WTC11 (cell line): ENCODE data around the gene SNRPF. TPM values are rescaled to one million over a fixed set of nuclear protein-coding genes. Genes with fewer than 3 reads are reported as not detected.

Source experiments
- ATAC-seq: fragments of 200-7000 bp; cut with Tn5 transposase; 2 replicates; pipeline ENCODE4 v1.10.0; 2021; ENCODE audit warnings: mild to moderate bottlenecking, moderate library complexity
- CTCF ChIA-PET: fragments of 300-600 bp; sonication (Branson Sonifier 250); formaldehyde crosslinking; loops from one replicate; lab custom pipeline; 2021; ENCODE audit warnings: antibody characterized with exemption; lab: Charles Lee
- POLR2A ChIA-PET: fragments of 350-600 bp; sonication (Branson Sonifier 250); formaldehyde crosslinking; loops from one replicate; lab custom pipeline; 2021; ENCODE audit warnings: antibody characterized with exemption; lab: Charles Lee
- DNase-seq: peaks from one replicate; pipeline ENCODE4 v3.0.0; 2021; ENCODE audit warnings: low spot score
- H3K27ac Mint-ChIP-seq: 2 replicates; pipeline ENCODE4 v1.8.0; 2021; ENCODE audit warnings: mixed read lengths
- H3K27me3 Mint-ChIP-seq: 2 replicates; pipeline ENCODE4 v1.8.0; 2021; ENCODE audit warnings: low read depth, mild to moderate bottlenecking, moderate library complexity, mixed read lengths
- H3K36me3 Mint-ChIP-seq: 2 replicates; pipeline ENCODE4 v1.8.0; 2021; ENCODE audit warnings: mixed read lengths
- H3K4me1 Mint-ChIP-seq: 2 replicates; pipeline ENCODE4 v1.8.0; 2022; ENCODE audit warnings: mixed read lengths
- H3K4me3 Mint-ChIP-seq: 2 replicates; pipeline ENCODE4 v1.8.0; 2021; ENCODE audit warnings: mild to moderate bottlenecking, moderate library complexity, mixed read lengths
- H3K9me3 Mint-ChIP-seq: 2 replicates; pipeline ENCODE4 v1.8.0; 2021; ENCODE audit warnings: mixed read lengths
- ATF2 ChIP-seq: sonication (generic); formaldehyde crosslinking; IDR thresholded peaks from 2 replicates; pipeline ENCODE4 v1.8.1; 2022; ENCODE audit warnings: low read depth, missing genetic modification reagents, borderline replicate concordance
- CBFB ChIP-seq: sonication (generic); formaldehyde crosslinking; IDR thresholded peaks from 2 replicates; pipeline ENCODE4 v1.8.1; 2022; ENCODE audit warnings: mild to moderate bottlenecking, low read depth, missing genetic modification reagents
- FOXP4 ChIP-seq: sonication (generic); formaldehyde crosslinking; IDR thresholded peaks from 2 replicates; pipeline ENCODE4 v1.8.0; 2022; ENCODE audit warnings: mild to moderate bottlenecking, missing genetic modification reagents
- HMGXB4 ChIP-seq: sonication (generic); formaldehyde crosslinking; IDR thresholded peaks from 2 replicates; pipeline ENCODE4 v1.8.1; 2023; ENCODE audit warnings: mild to moderate bottlenecking, moderate library complexity, missing genetic modification reagents
- KAT7 ChIP-seq: sonication (generic); formaldehyde crosslinking; IDR thresholded peaks from 2 replicates; pipeline ENCODE4 v1.8.1; 2023; ENCODE audit warnings: missing genetic modification reagents, mild to moderate bottlenecking, borderline replicate concordance
- NFYB ChIP-seq: sonication (generic); formaldehyde crosslinking; conservative IDR thresholded peaks from 2 replicates; pipeline ENCODE4 v1.8.0; 2022; ENCODE audit warnings: low read depth, missing genetic modification reagents
- NR2C2 ChIP-seq: sonication (generic); formaldehyde crosslinking; IDR thresholded peaks from 2 replicates; pipeline ENCODE4 v1.8.0; 2022; ENCODE audit warnings: mild to moderate bottlenecking, missing genetic modification reagents
- OVOL2 ChIP-seq: fragments of 250-450 bp; sonication (Bioruptor Pico); IDR thresholded peaks from 2 replicates; pipeline ENCODE4 v1.9.0; 2021; ENCODE audit warnings: mild to moderate bottlenecking, borderline replicate concordance
- PREB ChIP-seq: sonication (generic); formaldehyde crosslinking; IDR thresholded peaks from 2 replicates; pipeline ENCODE4 v1.8.1; 2022; ENCODE audit warnings: mild to moderate bottlenecking, missing genetic modification reagents, moderate library complexity, borderline replicate concordance
- SMAD3 ChIP-seq: sonication (generic); formaldehyde crosslinking; IDR thresholded peaks from 2 replicates; pipeline ENCODE4 v1.8.0; 2022; ENCODE audit warnings: missing genetic modification reagents, mild to moderate bottlenecking, borderline replicate concordance
- TP53 ChIP-seq: sonication (generic); formaldehyde crosslinking; IDR thresholded peaks from 2 replicates; pipeline ENCODE4 v1.8.1; 2023; ENCODE audit warnings: mild to moderate bottlenecking, missing genetic modification reagents
- ZBTB43 ChIP-seq: sonication (generic); formaldehyde crosslinking; IDR thresholded peaks from 2 replicates; pipeline ENCODE4 v1.8.1; 2023; ENCODE audit warnings: mild to moderate bottlenecking, missing genetic modification reagents
- ZMAT4 ChIP-seq: fragments of 250-450 bp; sonication (Bioruptor Pico); IDR thresholded peaks from 2 replicates; pipeline ENCODE4 v1.9.0; 2021; ENCODE audit warnings: mild to moderate bottlenecking
- ZNF317 ChIP-seq: sonication (generic); formaldehyde crosslinking; IDR thresholded peaks from 2 replicates; pipeline ENCODE4 v1.8.1; 2023; ENCODE audit warnings: low read depth, mild to moderate bottlenecking, moderate library complexity, missing genetic modification reagents, borderline replicate concordance
- ZNF416 ChIP-seq: fragments of 250-450 bp; sonication (Bioruptor Pico); IDR thresholded peaks from 2 replicates; pipeline ENCODE4 v1.9.0; 2021; ENCODE audit warnings: mild to moderate bottlenecking, inconsistent platforms
- ZNF671 ChIP-seq: fragments of 250-450 bp; sonication (Bioruptor Pico); IDR thresholded peaks from 2 replicates; pipeline ENCODE4 v1.8.0; 2021; ENCODE audit warnings: mild to moderate bottlenecking
- total RNA-seq: library from RNA; stranded (reverse); gene quantifications from 3 replicates; pipeline ENCODE4 v1.2.3, GENCODE V29; 2021
- TF ChIP-seq, protein P1 (sequence below): fragments of 250-450 bp; sonication (Bioruptor Pico); IDR thresholded peaks from 2 replicates; pipeline ENCODE4 v1.9.0; 2021; ENCODE audit warnings: mild to moderate bottlenecking
- TF ChIP-seq, protein P2 (sequence below): sonication (generic); formaldehyde crosslinking; IDR thresholded peaks from 2 replicates; pipeline ENCODE4 v1.8.1; 2022; ENCODE audit warnings: missing genetic modification reagents, borderline replicate concordance
- TF ChIP-seq, protein P3 (sequence below): sonication (generic); formaldehyde crosslinking; IDR thresholded peaks from 2 replicates; pipeline ENCODE4 v1.8.0; 2023; ENCODE audit warnings: missing genetic modification reagents
- TF ChIP-seq, protein P4 (sequence below): sonication (generic); formaldehyde crosslinking; IDR thresholded peaks from 2 replicates; pipeline ENCODE4 v1.8.1; 2023; ENCODE audit warnings: mild to moderate bottlenecking, missing genetic modification reagents, moderate library complexity

Gene SNRPF
- total RNA-seq, 1 experiment from 2014 or later: 75.8 TPM

DNA sequence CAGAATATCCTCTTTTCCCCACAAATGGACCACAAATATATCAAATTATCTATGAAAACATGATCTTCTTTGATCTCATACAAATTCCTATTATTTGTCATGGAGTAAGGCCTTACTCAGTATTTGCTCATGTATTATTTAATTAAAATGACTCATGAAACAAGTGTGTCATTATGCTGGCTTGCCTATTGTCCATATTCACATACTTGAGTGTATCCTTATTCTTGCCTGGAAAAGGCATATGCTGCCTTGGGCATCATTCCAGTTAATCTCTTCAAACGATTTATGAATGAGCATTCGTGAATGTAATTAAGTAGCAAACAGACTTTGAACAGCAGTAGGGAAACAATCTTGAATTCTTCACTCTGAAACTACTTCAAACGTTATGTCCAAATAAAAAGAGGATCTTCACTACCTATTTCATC, 22.6 kb upstream of the SNRPF start:
- Mint-ChIP-seq H3K4me1 (peaks cover 13% of the 10 kb centered on the region), H3K27ac (no peak overlapping the region), H3K9me3 (no peaks in the 10 kb centered on the region), H3K36me3 (no peaks in the 10 kb centered on the region), H3K27me3 (no peaks in the 10 kb centered on the region), H3K4me3 (no peak overlapping the region)
- ChIA-PET POLR2A (no interaction called here), CTCF (no interaction called here)
- DNase-seq (no peak), ATAC-seq (no peak)
- TF ChIP-seq ZNF671 (CRISPR knock-in tag): no peak
- no peak for TF ChIP-seq FOXP4 (CRISPR knock-in tag)
- TF ChIP-seq, protein P1, sequence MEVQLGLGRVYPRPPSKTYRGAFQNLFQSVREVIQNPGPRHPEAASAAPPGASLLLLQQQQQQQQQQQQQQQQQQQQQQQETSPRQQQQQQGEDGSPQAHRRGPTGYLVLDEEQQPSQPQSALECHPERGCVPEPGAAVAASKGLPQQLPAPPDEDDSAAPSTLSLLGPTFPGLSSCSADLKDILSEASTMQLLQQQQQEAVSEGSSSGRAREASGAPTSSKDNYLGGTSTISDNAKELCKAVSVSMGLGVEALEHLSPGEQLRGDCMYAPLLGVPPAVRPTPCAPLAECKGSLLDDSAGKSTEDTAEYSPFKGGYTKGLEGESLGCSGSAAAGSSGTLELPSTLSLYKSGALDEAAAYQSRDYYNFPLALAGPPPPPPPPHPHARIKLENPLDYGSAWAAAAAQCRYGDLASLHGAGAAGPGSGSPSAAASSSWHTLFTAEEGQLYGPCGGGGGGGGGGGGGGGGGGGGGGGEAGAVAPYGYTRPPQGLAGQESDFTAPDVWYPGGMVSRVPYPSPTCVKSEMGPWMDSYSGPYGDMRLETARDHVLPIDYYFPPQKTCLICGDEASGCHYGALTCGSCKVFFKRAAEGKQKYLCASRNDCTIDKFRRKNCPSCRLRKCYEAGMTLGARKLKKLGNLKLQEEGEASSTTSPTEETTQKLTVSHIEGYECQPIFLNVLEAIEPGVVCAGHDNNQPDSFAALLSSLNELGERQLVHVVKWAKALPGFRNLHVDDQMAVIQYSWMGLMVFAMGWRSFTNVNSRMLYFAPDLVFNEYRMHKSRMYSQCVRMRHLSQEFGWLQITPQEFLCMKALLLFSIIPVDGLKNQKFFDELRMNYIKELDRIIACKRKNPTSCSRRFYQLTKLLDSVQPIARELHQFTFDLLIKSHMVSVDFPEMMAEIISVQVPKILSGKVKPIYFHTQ: no peak

DNA sequence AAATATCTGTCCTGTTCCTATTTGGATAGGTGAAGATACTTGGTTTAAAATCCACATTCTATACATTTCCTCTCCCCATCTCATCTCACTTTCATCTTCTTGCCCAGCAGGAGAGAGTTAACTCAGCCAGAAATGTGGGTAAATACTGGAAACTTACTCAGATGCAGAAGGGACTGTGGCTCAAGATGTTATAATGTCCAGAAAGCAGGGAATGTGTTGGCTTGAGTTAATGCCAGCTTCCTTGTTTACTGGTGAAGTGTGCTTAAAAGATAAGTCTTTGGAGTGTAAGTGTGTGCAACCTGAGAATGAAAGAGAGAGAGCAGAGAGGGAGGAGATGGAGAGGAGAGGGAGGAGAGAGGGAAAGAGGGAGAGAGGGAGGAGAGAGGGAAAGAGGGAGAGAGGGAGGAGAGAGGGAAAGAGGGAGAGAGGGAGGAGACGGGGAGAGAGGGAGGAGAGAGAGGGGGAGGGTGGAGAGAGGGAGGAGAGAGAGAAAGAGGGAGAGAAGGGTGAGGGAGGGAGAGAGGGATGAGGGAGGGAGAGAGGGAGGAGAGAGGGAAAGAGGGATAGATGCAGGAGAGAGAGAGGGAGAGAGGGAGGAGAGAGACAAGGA, 22.0 kb upstream of the SNRPF start:
- Mint-ChIP-seq H3K27ac (no peak overlapping the region), H3K27me3 (no peaks in the 10 kb centered on the region), H3K4me3 (peak overlapping the region; percentile 24), H3K9me3 (no peaks in the 10 kb centered on the region), H3K36me3 (no peaks in the 10 kb centered on the region), H3K4me1 (peaks cover 13% of the 10 kb centered on the region)
- DNase-seq: no peak
- no peak for ATAC-seq
- CTCF ChIA-PET: no interaction called here
- POLR2A ChIA-PET: no interaction called here
- TF ChIP-seq SMAD3 (CRISPR knock-in tag) (no peak), OVOL2 (no peak), NR2C2 (CRISPR knock-in tag) (no peak), ZMAT4 (CRISPR knock-in tag) (no peak), TP53 (no peak), ATF2 (no peak), ZBTB43 (CRISPR knock-in tag) (no peak), PREB (CRISPR knock-in tag) (no peak), ZNF317 (CRISPR knock-in tag) (no peak), CBFB (no peak), ZNF416 (CRISPR knock-in tag) (no peak), KAT7 (CRISPR knock-in tag) (no peak), NFYB (CRISPR knock-in tag) (no peak), HMGXB4 (CRISPR knock-in tag) (no peak)
- TF ChIP-seq, protein P2, sequence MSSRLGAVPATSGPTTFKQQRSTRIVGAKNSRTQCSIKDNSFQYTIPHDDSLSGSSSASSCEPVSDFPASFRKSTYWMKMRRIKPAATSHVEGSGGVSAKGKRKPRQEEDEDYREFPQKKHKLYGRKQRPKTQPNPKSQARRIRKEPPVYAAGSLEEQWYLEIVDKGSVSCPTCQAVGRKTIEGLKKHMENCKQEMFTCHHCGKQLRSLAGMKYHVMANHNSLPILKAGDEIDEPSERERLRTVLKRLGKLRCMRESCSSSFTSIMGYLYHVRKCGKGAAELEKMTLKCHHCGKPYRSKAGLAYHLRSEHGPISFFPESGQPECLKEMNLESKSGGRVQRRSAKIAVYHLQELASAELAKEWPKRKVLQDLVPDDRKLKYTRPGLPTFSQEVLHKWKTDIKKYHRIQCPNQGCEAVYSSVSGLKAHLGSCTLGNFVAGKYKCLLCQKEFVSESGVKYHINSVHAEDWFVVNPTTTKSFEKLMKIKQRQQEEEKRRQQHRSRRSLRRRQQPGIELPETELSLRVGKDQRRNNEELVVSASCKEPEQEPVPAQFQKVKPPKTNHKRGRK (CRISPR knock-in tag): no peak
- TF ChIP-seq, protein P3, sequence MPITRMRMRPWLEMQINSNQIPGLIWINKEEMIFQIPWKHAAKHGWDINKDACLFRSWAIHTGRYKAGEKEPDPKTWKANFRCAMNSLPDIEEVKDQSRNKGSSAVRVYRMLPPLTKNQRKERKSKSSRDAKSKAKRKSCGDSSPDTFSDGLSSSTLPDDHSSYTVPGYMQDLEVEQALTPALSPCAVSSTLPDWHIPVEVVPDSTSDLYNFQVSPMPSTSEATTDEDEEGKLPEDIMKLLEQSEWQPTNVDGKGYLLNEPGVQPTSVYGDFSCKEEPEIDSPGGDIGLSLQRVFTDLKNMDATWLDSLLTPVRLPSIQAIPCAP (CRISPR knock-in tag): no peak
- TF ChIP-seq, protein P4, sequence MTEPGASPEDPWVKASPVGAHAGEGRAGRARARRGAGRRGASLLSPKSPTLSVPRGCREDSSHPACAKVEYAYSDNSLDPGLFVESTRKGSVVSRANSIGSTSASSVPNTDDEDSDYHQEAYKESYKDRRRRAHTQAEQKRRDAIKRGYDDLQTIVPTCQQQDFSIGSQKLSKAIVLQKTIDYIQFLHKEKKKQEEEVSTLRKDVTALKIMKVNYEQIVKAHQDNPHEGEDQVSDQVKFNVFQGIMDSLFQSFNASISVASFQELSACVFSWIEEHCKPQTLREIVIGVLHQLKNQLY: no peak
